Measurements from ENCODE around the gene GRIN2A. TPM values are rescaled to one million over a fixed set of nuclear protein-coding genes. Genes with fewer than 3 reads are reported as not detected.

The GRIN2A gene
- polyA plus RNA-seq, 1 donor from 2014 or later = 0.11 TPM

- H3K36me3 ChIP-seq (ENCODE audit: insufficient read depth, low read length) = no peaks in the 10 kb centered on the region
- no peak overlapping the region for H2AFZ ChIP-seq (ENCODE audit: low read depth, low read length)
- H3K27ac ChIP-seq (ENCODE audit: low read length) = no peak overlapping the region
- H3K4me3 ChIP-seq (ENCODE audit: low read length) = no peak overlapping the region
- no peaks in the 10 kb centered on the region for H3K27me3 ChIP-seq (ENCODE audit: insufficient read depth, low read depth, low read length)
- no peaks in the 10 kb centered on the region for H3K79me2 ChIP-seq (replicated peaks; ENCODE audit: insufficient read depth, low read length)
- no peaks in the 10 kb centered on the region for H4K20me1 ChIP-seq (ENCODE audit: insufficient read depth)
- no peaks in the 10 kb centered on the region for H3K9me2 ChIP-seq (ENCODE audit: insufficient read depth, low read length)
- no peaks in the 10 kb centered on the region for H3K9me3 ChIP-seq (ENCODE audit: low read length)
- no peak overlapping the region for H3K9ac ChIP-seq (ENCODE audit: low read length)
- TF ChIP-seq EP300 (conservative IDR thresholded peaks at IDR 0.05; ENCODE audit: poor library complexity, severe bottlenecking) = no peak
- TF ChIP-seq EZH2 (IDR thresholded peaks at IDR 0.05; ENCODE audit: borderline replicate concordance, insufficient read depth, low read length, poor library complexity, severe bottlenecking) = no peak
- no peak for TF ChIP-seq MXI1 (conservative IDR thresholded peaks at IDR 0.05; ENCODE audit: poor library complexity, severe bottlenecking)
- TF ChIP-seq SMC3 (conservative IDR thresholded peaks at IDR 0.05; ENCODE audit: poor library complexity) = no peak
- no peak for TF ChIP-seq POLR2AphosphoS5 (IDR thresholded peaks at IDR 0.05)
- no peak for TF ChIP-seq TAF1 (IDR thresholded peaks at IDR 0.05; ENCODE audit: low read depth)
- TF ChIP-seq RAD21 (conservative IDR thresholded peaks at IDR 0.05) = no peak
- TF ChIP-seq CTCF (IDR thresholded peaks at IDR 0.05; ENCODE audit: poor library complexity, severe bottlenecking) = no peak
- TF ChIP-seq REST (IDR thresholded peaks at IDR 0.05; ENCODE audit: borderline replicate concordance) = no peak
- H3K4me2 ChIP-seq (ENCODE audit: low read length) = no peak overlapping the region
- no peaks in the 10 kb centered on the region for H3F3A ChIP-seq (ENCODE audit: insufficient read depth, low read length, poor library complexity, severe bottlenecking)
These were observed 70.2 kb downstream of the GRIN2A start for GRCh38 chr16:10112021-10112420.

GRCh38 chr16:10111156-10111761 is 71.0 kb downstream of the GRIN2A start:
- Histone ChIP-seq H3K4me2 (ENCODE audit: low read length) (no peak overlapping the region), H3K36me3 (ENCODE audit: insufficient read depth, low read length) (no peaks in the 10 kb centered on the region), H3K27ac (ENCODE audit: low read length) (no peak overlapping the region), H3K9me2 (ENCODE audit: insufficient read depth, low read length) (no peaks in the 10 kb centered on the region), H3K9me3 (ENCODE audit: low read length) (no peaks in the 10 kb centered on the region), H3F3A (ENCODE audit: insufficient read depth, low read length, poor library complexity, severe bottlenecking) (no peaks in the 10 kb centered on the region), H3K79me2 (replicated peaks; ENCODE audit: insufficient read depth, low read length) (no peaks in the 10 kb centered on the region), H2AFZ (ENCODE audit: low read depth, low read length) (no peak overlapping the region), H4K20me1 (ENCODE audit: insufficient read depth) (no peaks in the 10 kb centered on the region), H3K27me3 (ENCODE audit: insufficient read depth, low read depth, low read length) (no peaks in the 10 kb centered on the region), H3K4me3 (ENCODE audit: low read length) (no peak overlapping the region), H3K9ac (ENCODE audit: low read length) (no peak overlapping the region)
- TF ChIP-seq REST (IDR thresholded peaks at IDR 0.05; ENCODE audit: borderline replicate concordance) = no peak
- TF ChIP-seq MXI1 (conservative IDR thresholded peaks at IDR 0.05; ENCODE audit: poor library complexity, severe bottlenecking) = no peak
- TF ChIP-seq POLR2AphosphoS5 (IDR thresholded peaks at IDR 0.05) = no peak
- TF ChIP-seq EP300 (conservative IDR thresholded peaks at IDR 0.05; ENCODE audit: poor library complexity, severe bottlenecking) = no peak
- no peak for TF ChIP-seq SMC3 (conservative IDR thresholded peaks at IDR 0.05; ENCODE audit: poor library complexity)
